DND-41 (cell line): ENCODE data around the gene ASXL2.

ENCODE experiments used
- ATAC-seq: fragments of 200-7000 bp; cut with Tn5 transposase; 3 replicates; pipeline ENCODE4 v1.9.1; 2021; ENCODE audit warnings: low read depth; ENCODE audit not compliant: insufficient read depth
- DNase-seq: peaks from one replicate; pipeline ENCODE4 v3.0.0-alpha.2; 2020
- H2AFZ ChIP-seq: 2 replicates; pipeline ENCODE4 v1.6.0; 2012; ENCODE audit warnings: low read depth, low read length
- H3K27ac ChIP-seq: 2 replicates; pipeline ENCODE4 v1.5.1; 2012; ENCODE audit warnings: low read length, inconsistent platforms
- H3K27me3 ChIP-seq: fragments of 200-600 bp; sonication (generic); 2 replicates; pipeline ENCODE4 v1.6.0; 2012; ENCODE audit warnings: low read length, mild to moderate bottlenecking, inconsistent platforms; ENCODE audit not compliant: insufficient read depth, poor library complexity
- H3K36me3 ChIP-seq: 2 replicates; pipeline ENCODE4 v1.5.1; 2012; ENCODE audit warnings: low read length, inconsistent platforms; ENCODE audit not compliant: insufficient read depth
- H3K4me1 ChIP-seq: 2 replicates; pipeline ENCODE4 v1.5.1; 2012; ENCODE audit warnings: mild to moderate bottlenecking, low read length; ENCODE audit not compliant: insufficient read depth
- H3K4me2 ChIP-seq: 2 replicates; pipeline ENCODE4 v1.6.0; 2012; ENCODE audit warnings: mild to moderate bottlenecking, moderate library complexity, low read length, inconsistent platforms; ENCODE audit not compliant: insufficient read depth
- H3K4me3 ChIP-seq, 2 experiments: fragments of 200-600 bp in 1 of 2; shearing (Covaris generic) in 1 of 2; 2 replicates each; pipeline ENCODE4 v1.5.1; 2012 to 2016; ENCODE audit warnings: inconsistent platforms in 2 of 2, low read length in 2 of 2, mild to moderate bottlenecking in 2 of 2, low read depth in 1 of 2, moderate library complexity in 1 of 2
- H3K79me2 ChIP-seq: 2 replicates; pipeline ENCODE4 v1.6.0; 2012; ENCODE audit warnings: low read length, inconsistent platforms; ENCODE audit not compliant: insufficient read depth
- H3K9ac ChIP-seq: 2 replicates; pipeline ENCODE4 v1.6.0; 2012; ENCODE audit warnings: low read depth, mild to moderate bottlenecking, inconsistent platforms, low read length, moderate library complexity
- H3K9me3 ChIP-seq: 2 replicates; pipeline ENCODE4 v1.5.1; 2012; ENCODE audit warnings: low read length, moderate library complexity, mild to moderate bottlenecking, inconsistent platforms; ENCODE audit not compliant: insufficient read depth, severe bottlenecking
- H4K20me1 ChIP-seq: 2 replicates; pipeline ENCODE4 v1.6.0; 2012; ENCODE audit warnings: low read length; ENCODE audit not compliant: insufficient read depth
- EZH2 ChIP-seq: IDR thresholded peaks from 3 replicates; pipeline ENCODE4 v1.6.1; 2012; ENCODE audit warnings: borderline replicate concordance, low read depth, mild to moderate bottlenecking, moderate library complexity, low read length, inconsistent platforms; ENCODE audit not compliant: severe bottlenecking
- TF ChIP-seq, protein P1 (sequence below): IDR thresholded peaks from 2 replicates; pipeline ENCODE4 v1.5.1; 2012; ENCODE audit warnings: borderline replicate concordance, low read length, moderate library complexity, mild to moderate bottlenecking; ENCODE audit not compliant: poor library complexity, severe bottlenecking; ENCODE audit errors: extremely low read depth

ASXL2 gene

GRCh38 chr2:25790074-25790790 lies 88.1 kb downstream of the ASXL2 start:
- Histone ChIP-seq H3K79me2 (peaks cover 6% of the 10 kb centered on the region), H3K27ac (no peak overlapping the region)
- ATAC-seq = no peak

GRCh38 chr2:25788457-25788856 lies 89.8 kb downstream of the ASXL2 start:
- no peak for TF ChIP-seq EZH2
- TF ChIP-seq, protein P1, sequence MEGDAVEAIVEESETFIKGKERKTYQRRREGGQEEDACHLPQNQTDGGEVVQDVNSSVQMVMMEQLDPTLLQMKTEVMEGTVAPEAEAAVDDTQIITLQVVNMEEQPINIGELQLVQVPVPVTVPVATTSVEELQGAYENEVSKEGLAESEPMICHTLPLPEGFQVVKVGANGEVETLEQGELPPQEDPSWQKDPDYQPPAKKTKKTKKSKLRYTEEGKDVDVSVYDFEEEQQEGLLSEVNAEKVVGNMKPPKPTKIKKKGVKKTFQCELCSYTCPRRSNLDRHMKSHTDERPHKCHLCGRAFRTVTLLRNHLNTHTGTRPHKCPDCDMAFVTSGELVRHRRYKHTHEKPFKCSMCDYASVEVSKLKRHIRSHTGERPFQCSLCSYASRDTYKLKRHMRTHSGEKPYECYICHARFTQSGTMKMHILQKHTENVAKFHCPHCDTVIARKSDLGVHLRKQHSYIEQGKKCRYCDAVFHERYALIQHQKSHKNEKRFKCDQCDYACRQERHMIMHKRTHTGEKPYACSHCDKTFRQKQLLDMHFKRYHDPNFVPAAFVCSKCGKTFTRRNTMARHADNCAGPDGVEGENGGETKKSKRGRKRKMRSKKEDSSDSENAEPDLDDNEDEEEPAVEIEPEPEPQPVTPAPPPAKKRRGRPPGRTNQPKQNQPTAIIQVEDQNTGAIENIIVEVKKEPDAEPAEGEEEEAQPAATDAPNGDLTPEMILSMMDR = no peak
- Histone ChIP-seq H3K4me1 (no peaks in the 10 kb centered on the region), H3K4me2 (no peak overlapping the region)

More at GRCh38 chr2:25790074-25790790, 88.1 kb downstream of the ASXL2 start:
- no peak overlapping the region for H2AFZ ChIP-seq
- no peak overlapping the region for H3K4me2 ChIP-seq
- peaks cover 2% of the 10 kb centered on the region; the same call in 1 of the 2 replicates for H4K20me1 ChIP-seq
- H3K4me3 ChIP-seq = no peak overlapping the region
- TF ChIP-seq, protein P1 = no peak
- no peak for TF ChIP-seq EZH2
- H3K9me3 ChIP-seq = no peaks in the 10 kb centered on the region
- no peak overlapping the region for H3K9ac ChIP-seq
- no peaks in the 10 kb centered on the region for H3K27me3 ChIP-seq
- DNase-seq = no peak
- peaks cover 27% of the 10 kb centered on the region for H3K36me3 ChIP-seq
- peaks cover 17% of the 10 kb centered on the region for H3K4me1 ChIP-seq

GRCh38 chr2:25787020-25787419 lies 91.3 kb downstream of the ASXL2 start:
- Histone ChIP-seq H3K4me3 (no peak overlapping the region), H3K4me1 (no peaks in the 10 kb centered on the region), H3K9ac (no peak overlapping the region), H3K9me3 (no peaks in the 10 kb centered on the region), H3K36me3 (peaks cover 22% of the 10 kb centered on the region), H3K4me2 (no peak overlapping the region), H3K27me3 (no peaks in the 10 kb centered on the region), H2AFZ (no peak overlapping the region), H3K79me2 (no peaks in the 10 kb centered on the region; the same call in 1 of the 2 replicates), H4K20me1 (no peaks in the 10 kb centered on the region; the same call in 1 of the 2 replicates), H3K27ac (no peak overlapping the region)
- ATAC-seq (no peak), DNase-seq (no peak)
- TF ChIP-seq EZH2 = no peak
- TF ChIP-seq, protein P1 = no peak

More at GRCh38 chr2:25788457-25788856, 89.8 kb downstream of the ASXL2 start:
- Histone ChIP-seq H3K27ac (no peak overlapping the region), H3K4me3 (no peak overlapping the region), H3K27me3 (no peaks in the 10 kb centered on the region), H2AFZ (no peak overlapping the region), H3K9me3 (no peaks in the 10 kb centered on the region), H3K79me2 (peaks cover 3% of the 10 kb centered on the region), H3K36me3 (peaks cover 29% of the 10 kb centered on the region), H4K20me1 (no peaks in the 10 kb centered on the region; the same call in 1 of the 2 replicates), H3K9ac (no peak overlapping the region)
- no peak for DNase-seq
- no peak for ATAC-seq
